GM12872 (cell line): ENCODE data around the gene PGAM2.

ENCODE experiments used
- TF ChIP-seq, protein P1 (sequence below): IDR thresholded peaks from 3 replicates; pipeline ENCODE4 v1.5.1; 2011; ENCODE audit warnings: low read depth, mild to moderate bottlenecking, low read length, moderate library complexity; ENCODE audit not compliant: insufficient read depth

The PGAM2 gene

DNA sequence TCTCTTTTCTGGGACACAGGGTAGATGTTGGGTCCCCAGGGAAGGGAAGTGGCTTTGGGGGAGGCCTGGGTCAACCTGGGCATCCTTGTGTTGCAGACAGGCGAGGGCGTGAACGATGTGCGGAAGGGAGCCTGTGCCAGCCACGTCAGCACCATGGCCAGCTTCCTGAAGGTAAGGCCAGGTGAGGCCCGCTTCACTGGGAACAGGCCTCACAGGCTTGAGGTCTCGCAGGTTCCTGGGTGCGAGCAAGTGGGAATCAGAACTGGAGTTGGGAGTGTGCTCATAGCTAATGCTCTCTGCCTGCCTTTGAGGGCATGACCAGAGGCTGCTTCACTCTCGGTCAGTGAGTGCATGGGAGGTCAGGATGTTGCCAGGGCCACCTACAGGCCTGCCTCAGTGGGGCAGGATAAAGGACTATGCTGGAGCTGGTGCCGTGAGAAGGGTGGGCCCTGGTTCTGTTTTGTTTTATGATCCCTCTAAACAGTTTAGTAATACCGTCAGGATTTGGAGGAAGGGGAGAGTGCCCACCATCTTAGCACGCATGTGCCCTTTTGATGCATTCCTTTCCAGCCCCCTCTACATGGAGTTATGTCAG, 12.5 kb downstream of the PGAM2 start:
- TF ChIP-seq, protein P1, sequence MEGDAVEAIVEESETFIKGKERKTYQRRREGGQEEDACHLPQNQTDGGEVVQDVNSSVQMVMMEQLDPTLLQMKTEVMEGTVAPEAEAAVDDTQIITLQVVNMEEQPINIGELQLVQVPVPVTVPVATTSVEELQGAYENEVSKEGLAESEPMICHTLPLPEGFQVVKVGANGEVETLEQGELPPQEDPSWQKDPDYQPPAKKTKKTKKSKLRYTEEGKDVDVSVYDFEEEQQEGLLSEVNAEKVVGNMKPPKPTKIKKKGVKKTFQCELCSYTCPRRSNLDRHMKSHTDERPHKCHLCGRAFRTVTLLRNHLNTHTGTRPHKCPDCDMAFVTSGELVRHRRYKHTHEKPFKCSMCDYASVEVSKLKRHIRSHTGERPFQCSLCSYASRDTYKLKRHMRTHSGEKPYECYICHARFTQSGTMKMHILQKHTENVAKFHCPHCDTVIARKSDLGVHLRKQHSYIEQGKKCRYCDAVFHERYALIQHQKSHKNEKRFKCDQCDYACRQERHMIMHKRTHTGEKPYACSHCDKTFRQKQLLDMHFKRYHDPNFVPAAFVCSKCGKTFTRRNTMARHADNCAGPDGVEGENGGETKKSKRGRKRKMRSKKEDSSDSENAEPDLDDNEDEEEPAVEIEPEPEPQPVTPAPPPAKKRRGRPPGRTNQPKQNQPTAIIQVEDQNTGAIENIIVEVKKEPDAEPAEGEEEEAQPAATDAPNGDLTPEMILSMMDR: no peak

DNA sequence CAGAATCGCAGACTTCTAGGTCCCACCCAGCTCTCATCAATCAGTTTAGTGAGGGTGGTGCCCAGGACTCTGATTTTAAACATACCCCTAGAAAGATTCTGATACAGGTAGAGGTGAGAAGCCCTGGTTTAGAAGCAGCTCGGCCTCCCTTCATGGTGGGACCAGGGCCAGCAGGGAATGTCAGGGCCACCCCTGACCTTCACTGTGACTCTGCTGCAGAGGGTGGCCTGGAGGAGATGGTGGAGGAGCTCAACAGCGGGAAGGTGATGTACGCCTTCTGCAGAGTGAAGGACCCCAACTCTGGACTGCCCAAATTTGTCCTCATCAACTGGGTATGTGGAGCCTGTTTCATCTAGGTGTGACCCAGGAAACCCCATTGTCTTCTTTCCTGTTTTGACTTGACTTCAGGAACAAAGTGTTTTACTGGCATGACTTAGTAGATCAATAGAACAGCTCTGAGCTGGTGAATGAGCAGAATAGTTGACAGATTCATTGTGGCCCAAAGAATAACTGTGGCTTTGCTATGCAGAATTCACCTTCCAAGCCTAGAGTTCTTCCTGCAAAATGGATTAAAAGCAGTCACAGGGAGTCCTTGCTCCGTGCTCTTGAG, 13.7 kb downstream of the PGAM2 start:
- TF ChIP-seq, protein P1: no peak

DNA sequence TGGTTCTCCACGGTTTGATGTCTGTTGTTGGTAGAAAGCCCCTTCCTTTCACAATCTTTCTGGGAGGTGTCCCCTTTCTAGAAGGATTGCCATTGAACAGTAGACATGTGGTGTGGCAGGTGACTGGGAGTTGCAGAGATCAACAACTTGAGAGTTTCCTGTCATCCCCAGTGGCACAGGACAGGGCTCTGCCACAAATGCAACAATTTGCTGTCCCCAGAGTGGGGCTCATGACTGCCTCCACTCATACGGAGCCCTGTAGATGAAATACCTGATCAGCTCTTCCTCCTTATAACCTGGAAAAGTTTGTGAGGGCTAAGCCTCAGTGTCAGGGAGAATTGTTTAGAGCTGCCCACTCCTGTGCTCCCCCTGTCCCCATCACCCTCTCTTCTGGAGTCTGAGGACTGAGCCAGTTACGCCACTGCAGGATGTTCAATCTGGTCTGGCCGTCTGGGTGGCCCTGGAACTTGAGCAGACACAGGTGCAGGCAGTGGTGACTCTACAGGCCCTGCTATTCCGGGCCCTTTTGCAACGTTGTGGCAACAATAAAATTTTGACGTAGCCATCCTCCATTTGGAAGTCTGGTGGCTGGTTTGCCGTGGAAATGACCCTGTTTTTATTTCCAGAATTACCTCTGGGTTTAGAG, 14.3 kb downstream of the PGAM2 start:
- TF ChIP-seq, protein P1: no peak

DNA sequence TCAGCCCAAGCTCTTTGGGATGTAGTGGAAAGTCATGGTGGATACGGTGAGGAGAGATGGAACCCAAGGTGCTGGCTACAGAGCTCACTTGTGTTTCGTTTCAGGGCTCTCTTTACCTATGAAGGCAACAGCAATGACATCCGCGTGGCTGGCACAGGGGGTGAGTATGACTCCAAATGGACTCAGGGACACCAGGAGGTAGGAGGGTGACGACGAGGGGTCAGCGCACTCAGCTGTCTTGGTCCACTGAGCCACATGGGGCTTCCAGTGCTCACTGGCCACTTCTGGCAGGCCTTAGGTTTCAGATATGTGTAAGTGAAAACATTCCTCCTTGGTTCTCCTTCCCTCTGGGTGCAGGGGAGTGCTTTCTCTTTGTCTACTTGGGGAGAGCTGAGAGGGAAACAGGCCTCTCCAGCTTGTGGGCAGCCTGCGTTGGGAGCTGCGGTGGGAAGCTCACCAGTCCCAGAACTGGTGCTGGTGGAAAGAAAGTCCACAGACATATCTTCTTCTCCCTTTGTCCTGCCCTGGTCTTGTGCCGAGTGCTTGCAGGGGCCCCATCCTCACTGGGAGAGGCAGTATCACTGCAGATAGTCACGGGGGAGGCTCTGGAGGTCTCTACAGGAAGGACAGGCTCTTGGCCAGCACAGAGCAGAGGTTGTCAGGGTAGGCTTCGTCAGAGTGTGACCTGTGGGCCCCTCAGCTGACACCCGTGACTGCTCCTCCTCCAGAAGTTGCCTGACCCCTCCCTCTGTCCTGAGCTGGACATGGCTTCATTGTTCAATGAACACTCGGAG, 15.0 kb downstream of the PGAM2 start:
- TF ChIP-seq, protein P1: no peak

- TF ChIP-seq, protein P1: no peak
These were observed 17.2 kb downstream of the PGAM2 start for GRCh38 chr7:44048031-44048795.

DNA sequence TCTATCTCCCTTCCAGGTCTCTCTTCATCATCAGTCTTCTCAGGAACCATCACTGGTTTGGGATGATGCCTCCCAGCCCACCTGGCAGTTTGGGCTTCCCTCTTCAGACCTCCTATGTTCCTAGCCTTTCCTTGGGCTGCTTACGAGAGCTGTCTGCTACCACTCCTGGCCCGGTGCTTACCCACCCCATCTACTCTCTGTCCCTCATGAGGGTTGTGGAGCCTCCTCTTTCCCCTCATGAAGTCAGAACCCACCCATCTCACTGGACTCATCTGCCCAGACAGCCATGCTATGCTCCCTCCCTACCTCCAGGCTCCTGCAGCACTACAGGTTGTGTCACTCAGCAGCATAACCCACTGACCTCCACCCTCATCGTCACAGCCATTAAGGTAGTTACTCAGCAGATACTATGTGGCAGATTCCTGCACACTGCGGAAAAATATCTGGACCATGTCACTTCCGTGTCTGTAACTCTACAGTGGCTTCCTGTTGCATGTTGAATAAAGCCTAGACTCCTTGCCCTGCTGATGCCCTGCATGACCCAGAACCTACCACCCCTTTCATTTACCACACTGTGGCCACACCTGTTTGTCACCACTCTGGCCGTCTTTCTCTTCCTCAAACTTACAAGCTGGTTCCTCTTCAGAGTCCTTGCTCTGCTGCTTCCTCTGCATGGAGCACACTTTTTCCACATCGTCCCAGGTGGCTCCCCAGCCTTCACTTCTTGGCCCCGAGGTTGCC, 18.9 kb downstream of the PGAM2 start:
- TF ChIP-seq, protein P1: no peak
